ENCODE results near the gene SESTD1. TPM values are rescaled to one million over a fixed set of nuclear protein-coding genes. Genes with fewer than 3 reads are reported as not detected.

SESTD1 gene
- polyA plus RNA-seq, 1 donor from 2014 or later: 39.5 TPM

DNA sequence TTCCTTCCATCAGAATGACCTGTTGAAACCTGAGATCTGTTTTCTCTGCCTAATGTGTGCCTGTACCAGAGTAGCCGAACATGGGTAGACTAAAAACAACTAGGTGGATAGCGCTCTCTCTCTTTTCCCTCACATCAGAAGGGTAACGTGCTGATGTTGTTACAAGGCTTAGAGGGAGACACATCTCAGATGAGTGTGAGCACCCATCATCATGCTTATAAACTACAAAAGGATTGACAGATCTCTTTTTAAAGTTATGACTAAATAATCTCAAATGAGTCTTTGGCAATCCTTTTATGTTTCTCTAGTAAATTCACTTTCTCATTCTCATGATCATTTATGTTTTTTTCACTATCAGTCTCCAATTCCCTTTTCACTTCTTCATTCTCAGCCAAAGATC is 139.2 kb downstream of the SESTD1 start:
- H3K79me2 ChIP-seq (replicated peaks; ENCODE audit: insufficient read depth, low read length): no peaks in the 10 kb centered on the region
- H3K9me3 ChIP-seq (ENCODE audit: low read length): no peaks in the 10 kb centered on the region
- H3K36me3 ChIP-seq (ENCODE audit: insufficient read depth, low read length): peaks cover 4% of the 10 kb centered on the region
- H2AFZ ChIP-seq (ENCODE audit: low read depth, low read length): no peak overlapping the region
- TF ChIP-seq, protein P1, sequence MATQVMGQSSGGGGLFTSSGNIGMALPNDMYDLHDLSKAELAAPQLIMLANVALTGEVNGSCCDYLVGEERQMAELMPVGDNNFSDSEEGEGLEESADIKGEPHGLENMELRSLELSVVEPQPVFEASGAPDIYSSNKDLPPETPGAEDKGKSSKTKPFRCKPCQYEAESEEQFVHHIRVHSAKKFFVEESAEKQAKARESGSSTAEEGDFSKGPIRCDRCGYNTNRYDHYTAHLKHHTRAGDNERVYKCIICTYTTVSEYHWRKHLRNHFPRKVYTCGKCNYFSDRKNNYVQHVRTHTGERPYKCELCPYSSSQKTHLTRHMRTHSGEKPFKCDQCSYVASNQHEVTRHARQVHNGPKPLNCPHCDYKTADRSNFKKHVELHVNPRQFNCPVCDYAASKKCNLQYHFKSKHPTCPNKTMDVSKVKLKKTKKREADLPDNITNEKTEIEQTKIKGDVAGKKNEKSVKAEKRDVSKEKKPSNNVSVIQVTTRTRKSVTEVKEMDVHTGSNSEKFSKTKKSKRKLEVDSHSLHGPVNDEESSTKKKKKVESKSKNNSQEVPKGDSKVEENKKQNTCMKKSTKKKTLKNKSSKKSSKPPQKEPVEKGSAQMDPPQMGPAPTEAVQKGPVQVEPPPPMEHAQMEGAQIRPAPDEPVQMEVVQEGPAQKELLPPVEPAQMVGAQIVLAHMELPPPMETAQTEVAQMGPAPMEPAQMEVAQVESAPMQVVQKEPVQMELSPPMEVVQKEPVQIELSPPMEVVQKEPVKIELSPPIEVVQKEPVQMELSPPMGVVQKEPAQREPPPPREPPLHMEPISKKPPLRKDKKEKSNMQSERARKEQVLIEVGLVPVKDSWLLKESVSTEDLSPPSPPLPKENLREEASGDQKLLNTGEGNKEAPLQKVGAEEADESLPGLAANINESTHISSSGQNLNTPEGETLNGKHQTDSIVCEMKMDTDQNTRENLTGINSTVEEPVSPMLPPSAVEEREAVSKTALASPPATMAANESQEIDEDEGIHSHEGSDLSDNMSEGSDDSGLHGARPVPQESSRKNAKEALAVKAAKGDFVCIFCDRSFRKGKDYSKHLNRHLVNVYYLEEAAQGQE (IDR thresholded peaks at IDR 0.05; ENCODE audit: borderline replicate concordance): no peak
- TF ChIP-seq MXI1 (conservative IDR thresholded peaks at IDR 0.05; ENCODE audit: poor library complexity, severe bottlenecking) (no peak), SMC3 (conservative IDR thresholded peaks at IDR 0.05; ENCODE audit: poor library complexity) (no peak), EP300 (conservative IDR thresholded peaks at IDR 0.05; ENCODE audit: poor library complexity, severe bottlenecking) (no peak), POLR2AphosphoS5 (IDR thresholded peaks at IDR 0.05) (no peak), RAD21 (conservative IDR thresholded peaks at IDR 0.05) (no peak), TAF1 (IDR thresholded peaks at IDR 0.05; ENCODE audit: low read depth) (no peak), EZH2 (IDR thresholded peaks at IDR 0.05; ENCODE audit: borderline replicate concordance, insufficient read depth, low read length, poor library complexity, severe bottlenecking) (no peak)
- TF ChIP-seq, protein P2, sequence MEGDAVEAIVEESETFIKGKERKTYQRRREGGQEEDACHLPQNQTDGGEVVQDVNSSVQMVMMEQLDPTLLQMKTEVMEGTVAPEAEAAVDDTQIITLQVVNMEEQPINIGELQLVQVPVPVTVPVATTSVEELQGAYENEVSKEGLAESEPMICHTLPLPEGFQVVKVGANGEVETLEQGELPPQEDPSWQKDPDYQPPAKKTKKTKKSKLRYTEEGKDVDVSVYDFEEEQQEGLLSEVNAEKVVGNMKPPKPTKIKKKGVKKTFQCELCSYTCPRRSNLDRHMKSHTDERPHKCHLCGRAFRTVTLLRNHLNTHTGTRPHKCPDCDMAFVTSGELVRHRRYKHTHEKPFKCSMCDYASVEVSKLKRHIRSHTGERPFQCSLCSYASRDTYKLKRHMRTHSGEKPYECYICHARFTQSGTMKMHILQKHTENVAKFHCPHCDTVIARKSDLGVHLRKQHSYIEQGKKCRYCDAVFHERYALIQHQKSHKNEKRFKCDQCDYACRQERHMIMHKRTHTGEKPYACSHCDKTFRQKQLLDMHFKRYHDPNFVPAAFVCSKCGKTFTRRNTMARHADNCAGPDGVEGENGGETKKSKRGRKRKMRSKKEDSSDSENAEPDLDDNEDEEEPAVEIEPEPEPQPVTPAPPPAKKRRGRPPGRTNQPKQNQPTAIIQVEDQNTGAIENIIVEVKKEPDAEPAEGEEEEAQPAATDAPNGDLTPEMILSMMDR (IDR thresholded peaks at IDR 0.05; ENCODE audit: poor library complexity, severe bottlenecking): no peak
- no peak overlapping the region for H3K4me2 ChIP-seq (ENCODE audit: low read length)
- H3F3A ChIP-seq (ENCODE audit: insufficient read depth, low read length, poor library complexity, severe bottlenecking): no peaks in the 10 kb centered on the region
- no peak overlapping the region for H3K4me3 ChIP-seq (ENCODE audit: low read length)
- no peaks in the 10 kb centered on the region for H4K20me1 ChIP-seq (ENCODE audit: insufficient read depth)
- H3K9ac ChIP-seq (ENCODE audit: low read length): no peak overlapping the region
- H3K27ac ChIP-seq (ENCODE audit: low read length): no peak overlapping the region
- H3K9me2 ChIP-seq (ENCODE audit: insufficient read depth, low read length): no peaks in the 10 kb centered on the region
- no peaks in the 10 kb centered on the region for H3K27me3 ChIP-seq (ENCODE audit: insufficient read depth, low read depth, low read length)

DNA sequence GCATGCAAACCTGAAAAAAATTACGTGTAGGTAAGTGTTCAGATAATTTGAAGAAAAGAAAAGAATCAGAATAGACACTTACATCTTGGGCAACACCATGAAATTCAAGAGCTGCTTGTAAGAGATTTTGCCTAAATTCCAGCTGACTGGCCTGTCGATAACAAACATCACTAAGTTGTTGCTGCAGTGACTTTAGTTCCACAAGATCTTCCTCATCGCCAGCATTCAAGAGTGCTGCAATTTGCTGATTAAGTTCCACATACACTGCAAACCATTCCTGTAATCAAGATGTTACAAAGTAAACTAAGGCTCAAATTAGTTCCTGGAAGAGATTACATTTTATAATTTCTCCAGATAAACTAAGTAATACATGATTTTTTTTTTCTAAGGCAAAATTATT is 140.3 kb downstream of the SESTD1 start:
- Histone ChIP-seq H3K4me3 (ENCODE audit: low read length) (no peak overlapping the region), H2AFZ (ENCODE audit: low read depth, low read length) (no peak overlapping the region), H3K9me3 (ENCODE audit: low read length) (no peaks in the 10 kb centered on the region), H3K4me2 (ENCODE audit: low read length) (no peak overlapping the region), H3K9me2 (ENCODE audit: insufficient read depth, low read length) (no peaks in the 10 kb centered on the region), H3K27me3 (ENCODE audit: insufficient read depth, low read depth, low read length) (no peaks in the 10 kb centered on the region), H3K36me3 (ENCODE audit: insufficient read depth, low read length) (peaks cover 7% of the 10 kb centered on the region), H3K9ac (ENCODE audit: low read length) (no peak overlapping the region), H3K79me2 (replicated peaks; ENCODE audit: insufficient read depth, low read length) (no peaks in the 10 kb centered on the region), H3F3A (ENCODE audit: insufficient read depth, low read length, poor library complexity, severe bottlenecking) (no peaks in the 10 kb centered on the region), H4K20me1 (ENCODE audit: insufficient read depth) (no peaks in the 10 kb centered on the region), H3K27ac (ENCODE audit: low read length) (no peak overlapping the region)
- TF ChIP-seq EZH2 (IDR thresholded peaks at IDR 0.05; ENCODE audit: borderline replicate concordance, insufficient read depth, low read length, poor library complexity, severe bottlenecking): no peak

DNA sequence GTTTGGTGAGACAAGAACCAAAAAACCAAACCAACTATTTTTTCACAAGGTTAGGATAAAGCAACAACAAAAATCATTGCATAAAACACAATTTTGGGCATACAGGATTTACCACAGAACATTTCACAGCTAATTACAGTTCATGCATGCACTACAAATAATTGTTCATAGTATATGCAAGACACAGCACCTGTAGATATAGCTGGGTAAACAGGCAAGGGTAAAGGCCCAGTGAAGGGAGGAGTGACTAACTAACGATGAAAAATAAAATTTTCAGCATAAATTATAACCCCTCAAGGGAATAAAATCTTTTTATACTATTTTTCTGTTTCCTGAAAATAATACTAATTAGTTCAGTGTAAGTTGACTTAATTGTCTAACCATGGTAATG is 141.4 kb downstream of the SESTD1 start:
- no peaks in the 10 kb centered on the region for H4K20me1 ChIP-seq (ENCODE audit: insufficient read depth)
- H3K27me3 ChIP-seq (ENCODE audit: insufficient read depth, low read depth, low read length): no peaks in the 10 kb centered on the region
- no peaks in the 10 kb centered on the region for H3K79me2 ChIP-seq (replicated peaks; ENCODE audit: insufficient read depth, low read length)
- no peak overlapping the region for H2AFZ ChIP-seq (ENCODE audit: low read depth, low read length)
- no peaks in the 10 kb centered on the region for H3F3A ChIP-seq (ENCODE audit: insufficient read depth, low read length, poor library complexity, severe bottlenecking)
- no peaks in the 10 kb centered on the region for H3K9me2 ChIP-seq (ENCODE audit: insufficient read depth, low read length)
- TF ChIP-seq EZH2 (IDR thresholded peaks at IDR 0.05; ENCODE audit: borderline replicate concordance, insufficient read depth, low read length, poor library complexity, severe bottlenecking) (no peak), POLR2AphosphoS5 (IDR thresholded peaks at IDR 0.05) (no peak), SMC3 (conservative IDR thresholded peaks at IDR 0.05; ENCODE audit: poor library complexity) (no peak), MXI1 (conservative IDR thresholded peaks at IDR 0.05; ENCODE audit: poor library complexity, severe bottlenecking) (no peak), RAD21 (conservative IDR thresholded peaks at IDR 0.05) (no peak), EP300 (conservative IDR thresholded peaks at IDR 0.05; ENCODE audit: poor library complexity, severe bottlenecking) (no peak), TAF1 (IDR thresholded peaks at IDR 0.05; ENCODE audit: low read depth) (no peak)
- TF ChIP-seq, protein P2 (IDR thresholded peaks at IDR 0.05; ENCODE audit: poor library complexity, severe bottlenecking): no peak
- TF ChIP-seq, protein P1 (IDR thresholded peaks at IDR 0.05; ENCODE audit: borderline replicate concordance): no peak
- no peaks in the 10 kb centered on the region for H3K9me3 ChIP-seq (ENCODE audit: low read length)
- peaks cover 11% of the 10 kb centered on the region for H3K36me3 ChIP-seq (ENCODE audit: insufficient read depth, low read length)
- no peak overlapping the region for H3K27ac ChIP-seq (ENCODE audit: low read length)
- H3K9ac ChIP-seq (ENCODE audit: low read length): no peak overlapping the region
- H3K4me3 ChIP-seq (ENCODE audit: low read length): no peak overlapping the region
- H3K4me2 ChIP-seq (ENCODE audit: low read length): no peak overlapping the region

Measured in neural cell (in vitro differentiated cells).